Ascending aorta (tissue), 2 donors: ENCODE measurements around the gene MNS1. TPM values are rescaled to one million over a fixed set of nuclear protein-coding genes. Genes with fewer than 3 reads are reported as not detected.

ENCODE experiments used
- DNase-seq, 2 donors: peaks; one replicate each; pipeline ENCODE4 v3.0.0-alpha.2; 2019; ENCODE audit warnings: low spot score in 2 of 2
- H3K27ac ChIP-seq, 2 donors: fragments of 200-600 bp; sonication (generic); one replicate each; pipeline ENCODE4 v1.5.1; 2016 to 2017; ENCODE audit warnings: mild to moderate bottlenecking in 1 of 2
- H3K27me3 ChIP-seq: fragments of 200-600 bp; sonication (generic); one replicate; pipeline ENCODE4 v1.5.1; 2017
- H3K36me3 ChIP-seq, 2 donors: fragments of 200-600 bp; sonication (generic); one replicate each; pipeline ENCODE4 v1.5.1; 2016
- H3K4me1 ChIP-seq, 2 donors: fragments of 200-600 bp; sonication (generic); one replicate each; pipeline ENCODE4 v1.5.1; 2016 to 2017; ENCODE audit warnings: mild to moderate bottlenecking in 1 of 2
- H3K4me3 ChIP-seq, 2 donors: fragments of 200-600 bp; sonication (generic); one replicate each; pipeline ENCODE4 v1.5.1; 2016 to 2017; ENCODE audit warnings: mild to moderate bottlenecking in 1 of 2
- H3K9me3 ChIP-seq, 2 donors: fragments of 200-600 bp; sonication (generic); one replicate each; pipeline ENCODE4 v1.5.1; 2016
- intact Hi-C: fragments of 100-400 bp; cut with DNase I; formaldehyde crosslinking; loops from one replicate; pipeline ENCODE4 v1.15.1; 2023
- total RNA-seq: library from RNA; depleted of rRNA; stranded (reverse); fragments of >200 nt; gene quantifications from one replicate; pipeline ENCODE4 v1.1.0, GENCODE V29; 2016
- TF ChIP-seq, protein P1 (sequence below), 3 experiments: fragments of 200-600 bp in 2 of 3; fragments of 450-650 bp in 1 of 3; sonication (generic) in 2 of 3; IDR thresholded peaks; one replicate each; pipeline ENCODE4 v1.5.1; 2016 to 2019; ENCODE audit warnings: antibody characterized with exemption in 3 of 3, mild to moderate bottlenecking in 1 of 3, moderate library complexity in 1 of 3

Gene MNS1
- total RNA-seq, 1 donor from 2014 or later, result 0.43 TPM

DNA sequence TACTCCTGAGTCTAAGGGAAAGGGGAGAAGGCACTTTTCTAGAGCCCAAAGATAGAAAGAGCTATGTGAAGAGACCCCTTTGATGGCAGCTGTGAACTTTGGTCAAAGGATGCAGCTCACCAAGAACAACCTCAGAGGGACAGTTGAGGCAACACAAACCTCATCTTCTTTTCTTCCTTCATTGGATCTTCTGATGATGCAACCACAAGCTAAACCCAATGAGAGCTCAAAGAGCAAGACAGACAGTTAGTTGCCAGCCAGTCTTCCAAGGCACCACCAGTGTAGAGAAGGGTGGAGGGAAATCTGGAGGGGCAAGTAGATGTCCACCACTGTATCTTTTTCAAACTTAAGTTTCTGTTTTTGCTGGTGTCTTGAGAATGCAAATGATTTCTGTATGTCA is 10.4 kb upstream of the MNS1 start:
- intact Hi-C loops, result no loop called here
- Histone ChIP-seq H3K27ac (no peak overlapping the region), H3K27me3 (no peaks in the 10 kb centered on the region), H3K36me3 (no peaks in the 10 kb centered on the region), H3K4me3 (no peak overlapping the region), H3K4me1 (no peaks in the 10 kb centered on the region), H3K9me3 (peaks cover 0 to 5% of the 10 kb centered on the region in 2 donors)
- TF ChIP-seq, protein P1, sequence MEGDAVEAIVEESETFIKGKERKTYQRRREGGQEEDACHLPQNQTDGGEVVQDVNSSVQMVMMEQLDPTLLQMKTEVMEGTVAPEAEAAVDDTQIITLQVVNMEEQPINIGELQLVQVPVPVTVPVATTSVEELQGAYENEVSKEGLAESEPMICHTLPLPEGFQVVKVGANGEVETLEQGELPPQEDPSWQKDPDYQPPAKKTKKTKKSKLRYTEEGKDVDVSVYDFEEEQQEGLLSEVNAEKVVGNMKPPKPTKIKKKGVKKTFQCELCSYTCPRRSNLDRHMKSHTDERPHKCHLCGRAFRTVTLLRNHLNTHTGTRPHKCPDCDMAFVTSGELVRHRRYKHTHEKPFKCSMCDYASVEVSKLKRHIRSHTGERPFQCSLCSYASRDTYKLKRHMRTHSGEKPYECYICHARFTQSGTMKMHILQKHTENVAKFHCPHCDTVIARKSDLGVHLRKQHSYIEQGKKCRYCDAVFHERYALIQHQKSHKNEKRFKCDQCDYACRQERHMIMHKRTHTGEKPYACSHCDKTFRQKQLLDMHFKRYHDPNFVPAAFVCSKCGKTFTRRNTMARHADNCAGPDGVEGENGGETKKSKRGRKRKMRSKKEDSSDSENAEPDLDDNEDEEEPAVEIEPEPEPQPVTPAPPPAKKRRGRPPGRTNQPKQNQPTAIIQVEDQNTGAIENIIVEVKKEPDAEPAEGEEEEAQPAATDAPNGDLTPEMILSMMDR (IDR thresholded peaks at IDR 0.05), result no peak
- DNase-seq, result no peak

DNA sequence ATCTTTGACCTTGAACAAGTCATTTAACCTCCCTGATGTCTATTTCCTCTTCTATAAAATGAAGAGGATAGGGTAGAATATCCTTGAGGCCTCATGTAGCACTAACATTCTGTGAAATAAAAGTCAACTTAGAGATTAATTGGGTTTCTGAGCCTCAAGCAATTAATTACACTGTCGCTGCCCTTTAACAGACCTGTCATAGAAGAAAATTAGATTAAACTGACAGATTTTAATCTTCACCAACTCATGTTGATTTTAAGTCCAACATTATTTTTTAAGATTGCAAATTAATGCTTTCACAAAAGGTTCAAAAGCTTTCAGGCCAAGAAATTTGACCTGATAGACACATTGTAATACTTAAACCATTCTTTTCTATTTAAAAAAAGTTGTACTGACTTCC is 8.1 kb upstream of the MNS1 start:
- Histone ChIP-seq H3K9me3 (no peaks in the 10 kb centered on the region), H3K4me3 (no peak overlapping the region), H3K36me3 (no peaks in the 10 kb centered on the region), H3K4me1 (no peaks in the 10 kb centered on the region), H3K27me3 (no peaks in the 10 kb centered on the region), H3K27ac (no peak overlapping the region)
- TF ChIP-seq, protein P1 (IDR thresholded peaks at IDR 0.05), result no peak
- intact Hi-C loops, result no loop called here
- no peak for DNase-seq

DNA sequence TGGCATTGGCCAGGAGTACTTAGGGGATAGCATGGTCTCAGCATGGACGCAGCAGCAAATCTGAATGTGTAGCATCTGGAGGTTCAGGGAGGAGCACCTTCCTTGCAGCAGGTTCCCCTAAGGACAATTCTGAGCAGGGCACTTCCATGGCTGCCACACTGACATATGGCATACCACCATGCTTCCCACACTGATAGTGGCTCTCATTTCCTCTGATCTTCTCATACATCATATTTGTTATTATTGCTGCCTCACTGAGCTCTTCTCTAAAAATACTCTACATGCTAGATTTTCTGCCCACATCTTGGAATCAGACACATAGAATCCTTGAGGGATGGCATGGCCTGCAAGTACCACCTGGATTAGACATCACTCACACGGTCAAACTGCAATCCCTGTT is 7.3 kb upstream of the MNS1 start:
- Histone ChIP-seq H3K4me1 (no peaks in the 10 kb centered on the region), H3K4me3 (no peak overlapping the region), H3K27ac (no peak overlapping the region), H3K27me3 (no peaks in the 10 kb centered on the region), H3K9me3 (no peaks in the 10 kb centered on the region), H3K36me3 (no peaks in the 10 kb centered on the region)
- TF ChIP-seq, protein P1 (IDR thresholded peaks at IDR 0.05), result no peak
- no peak for DNase-seq
- intact Hi-C loops, result no loop called here

DNA sequence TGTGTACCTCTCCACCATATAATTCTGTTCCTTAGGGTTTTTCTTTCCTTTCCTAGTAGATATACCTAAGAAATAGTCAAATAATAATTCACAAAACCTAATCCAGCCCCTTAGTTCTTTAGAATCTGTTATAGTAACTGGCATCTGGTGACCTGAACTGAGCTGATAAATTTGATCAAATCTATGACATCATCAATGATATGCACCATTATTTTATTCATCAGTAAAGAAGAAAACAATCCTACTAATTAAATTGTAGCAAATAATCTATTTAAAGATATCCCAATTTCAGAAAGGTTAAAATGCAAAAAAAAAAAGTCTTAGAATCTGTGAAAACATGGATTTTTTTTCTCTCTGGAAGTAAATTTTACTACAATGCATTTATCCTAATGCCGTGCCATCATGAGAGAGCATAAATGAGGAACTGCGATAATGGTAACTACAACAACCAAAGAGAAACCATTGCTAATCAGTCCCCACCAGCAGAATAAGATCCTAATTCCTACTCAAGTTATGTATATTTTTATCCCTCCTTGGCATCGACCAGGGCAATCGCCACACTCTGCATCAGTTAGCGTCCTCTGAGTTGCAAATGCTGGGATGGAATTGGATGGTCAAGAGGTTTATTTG is 6.6 kb upstream of the MNS1 start:
- no peaks in the 10 kb centered on the region for H3K27me3 ChIP-seq
- H3K36me3 ChIP-seq, result no peaks in the 10 kb centered on the region
- no peaks in the 10 kb centered on the region for H3K9me3 ChIP-seq
- no peaks in the 10 kb centered on the region for H3K4me1 ChIP-seq
- H3K4me3 ChIP-seq, result no peak overlapping the region
- intact Hi-C loops, result no loop called here
- H3K27ac ChIP-seq, result no peak overlapping the region
- TF ChIP-seq, protein P1 (IDR thresholded peaks at IDR 0.05), result no peak
- no peak for DNase-seq

DNA sequence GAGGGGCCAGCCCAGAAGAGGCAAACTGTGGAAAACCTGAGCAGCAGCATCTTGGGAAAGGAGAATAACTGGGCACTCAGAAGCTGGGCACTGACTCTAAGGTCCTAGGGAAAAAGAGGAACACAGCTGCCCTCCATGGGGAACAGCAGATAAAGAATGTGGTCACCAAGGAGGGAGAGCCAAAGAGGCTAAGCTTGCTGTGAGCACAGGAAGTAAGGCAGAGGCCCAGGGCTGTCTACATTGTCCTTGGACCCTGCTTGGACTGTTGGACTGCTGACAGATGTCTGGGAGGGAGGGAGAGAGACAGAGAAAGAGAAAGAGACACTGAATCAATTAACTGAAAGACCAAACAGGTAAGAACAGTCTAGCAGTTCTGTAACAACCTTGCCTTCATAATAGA is 4.5 kb upstream of the MNS1 start:
- H3K4me1 ChIP-seq, result peaks cover 0 to 4% of the 10 kb centered on the region in 2 donors
- TF ChIP-seq, protein P1 (IDR thresholded peaks at IDR 0.05), result no peak
- DNase-seq, result no peak
- intact Hi-C loops, result no loop called here
- H3K9me3 ChIP-seq, result no peaks in the 10 kb centered on the region
- H3K4me3 ChIP-seq, result no peak overlapping the region
- H3K36me3 ChIP-seq, result no peaks in the 10 kb centered on the region
- H3K27ac ChIP-seq, result no peak overlapping the region
- no peaks in the 10 kb centered on the region for H3K27me3 ChIP-seq

DNA sequence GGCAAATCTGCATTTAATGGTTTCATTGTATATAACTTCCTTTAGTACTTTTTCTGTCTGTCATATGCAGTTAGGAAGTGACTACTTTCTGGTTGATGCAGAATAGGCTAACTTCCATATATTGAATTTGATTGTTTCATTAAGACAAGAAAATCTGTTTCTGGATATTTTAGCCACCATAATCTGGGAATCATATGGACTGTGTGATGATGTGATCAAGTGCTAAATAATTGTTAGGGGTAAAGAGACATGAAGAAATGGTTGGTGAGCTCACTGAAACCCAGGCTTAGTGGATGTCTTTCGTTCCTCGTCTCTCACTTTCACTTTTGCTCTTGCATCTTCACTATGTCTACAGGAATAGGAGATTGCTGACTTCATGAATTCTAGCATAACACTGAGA is 3.5 kb upstream of the MNS1 start:
- peaks cover 0 to 4% of the 10 kb centered on the region in 2 donors for H3K4me1 ChIP-seq
- H3K27ac ChIP-seq, result no peak overlapping the region
- TF ChIP-seq, protein P1 (IDR thresholded peaks at IDR 0.05), result no peak
- no peaks in the 10 kb centered on the region for H3K27me3 ChIP-seq
- H3K4me3 ChIP-seq, result no peak overlapping the region
- no peaks in the 10 kb centered on the region for H3K9me3 ChIP-seq
- no peak for DNase-seq
- intact Hi-C loops, result no loop called here
- H3K36me3 ChIP-seq, result no peaks in the 10 kb centered on the region
